MM.1S (cell line): ENCODE measurements around the gene POLR3C.

Source experiments
- DNase-seq: peaks from one replicate; pipeline ENCODE4 v3.0.0-alpha.2; 2015
- H2AFZ ChIP-seq: fragments of 300-600 bp; sonication (generic); 2 replicates; pipeline ENCODE4 v1.6.0; 2016; ENCODE audit warnings: antibody characterized with exemption, low read length
- H3F3A ChIP-seq: fragments of 300-600 bp; sonication (generic); 2 replicates; pipeline ENCODE4 v1.6.1; 2016; ENCODE audit warnings: mild to moderate bottlenecking, antibody characterized with exemption, low read length, moderate library complexity, mixed read lengths; ENCODE audit not compliant: insufficient read depth
- H3K27ac ChIP-seq: fragments of 300-600 bp; sonication (generic); 2 replicates; pipeline ENCODE4 v1.5.1; 2016; ENCODE audit warnings: mild to moderate bottlenecking, low read length
- H3K27me3 ChIP-seq: fragments of 300-600 bp; sonication (generic); replicated peaks from 2 replicates; pipeline ENCODE4 v1.6.0; 2016; ENCODE audit warnings: low read length; ENCODE audit not compliant: insufficient read depth
- H3K36me3 ChIP-seq: fragments of 300-600 bp; sonication (generic); replicated peaks from 2 replicates; pipeline ENCODE4 v1.6.1; 2016; ENCODE audit warnings: mild to moderate bottlenecking, low read length, mixed read lengths; ENCODE audit not compliant: insufficient read depth
- H3K4me1 ChIP-seq: fragments of 300-600 bp; sonication (generic); 2 replicates; pipeline ENCODE4 v1.6.1; 2016; ENCODE audit warnings: low read length, mixed read lengths
- H3K4me2 ChIP-seq: fragments of 300-600 bp; sonication (generic); 2 replicates; pipeline ENCODE4 v1.6.0; 2016; ENCODE audit warnings: low read depth, low read length
- H3K4me3 ChIP-seq: fragments of 300-600 bp; sonication (generic); 2 replicates; pipeline ENCODE4 v1.5.1; 2016; ENCODE audit warnings: low read length, mixed read lengths
- H3K79me2 ChIP-seq: fragments of 300-600 bp; sonication (generic); 2 replicates; pipeline ENCODE4 v1.6.1; 2016; ENCODE audit warnings: mixed run types, low read length, mixed read lengths
- H3K9ac ChIP-seq: fragments of 300-600 bp; sonication (generic); 2 replicates; pipeline ENCODE4 v1.6.1; 2016; ENCODE audit warnings: low read length, mixed read lengths
- H3K9me2 ChIP-seq: fragments of 300-600 bp; sonication (generic); replicated peaks from 2 replicates; pipeline ENCODE4 v1.6.1; 2016; ENCODE audit warnings: mild to moderate bottlenecking, low read length, mixed read lengths; ENCODE audit not compliant: insufficient read depth
- H3K9me3 ChIP-seq: fragments of 300-600 bp; sonication (generic); replicated peaks from 2 replicates; pipeline ENCODE4 v1.6.1; 2016; ENCODE audit warnings: mild to moderate bottlenecking, low read length, mixed read lengths; ENCODE audit not compliant: insufficient read depth
- H4K20me1 ChIP-seq: fragments of 300-600 bp; sonication (generic); 2 replicates; pipeline ENCODE4 v1.6.1; 2016; ENCODE audit warnings: mild to moderate bottlenecking, low read length, moderate library complexity, mixed read lengths; ENCODE audit not compliant: insufficient read depth
- CTCF ChIP-seq: fragments of 300-600 bp; sonication (generic); IDR thresholded peaks from 2 replicates; pipeline ENCODE4 v1.5.1; 2016; ENCODE audit warnings: antibody characterized with exemption, low read length, mixed read lengths
- EZH2 ChIP-seq: fragments of 300-600 bp; sonication (generic); optimal IDR thresholded peaks from 2 replicates; pipeline ENCODE3; 2017; ENCODE audit warnings: low read depth, mild to moderate bottlenecking, antibody characterized with exemption, low read length, mixed read lengths
- EZH2phosphoT487 ChIP-seq: fragments of 300-600 bp; sonication (generic); IDR thresholded peaks from 2 replicates; pipeline ENCODE4 v1.6.1; 2018; ENCODE audit warnings: antibody characterized with exemption, low read length

The POLR3C gene

GRCh38 chr1:145847827-145848226 is 23.8 kb downstream of the POLR3C start:
- Histone ChIP-seq H3K9ac (no peak overlapping the region), H3K79me2 (no peaks in the 10 kb centered on the region), H3K27ac (no peak overlapping the region), H4K20me1 (no peaks in the 10 kb centered on the region), H3K36me3 (no peaks in the 10 kb centered on the region; the same call in 1 of the 2 replicates), H3K9me2 (no peaks in the 10 kb centered on the region), H3K4me1 (peaks cover 14% of the 10 kb centered on the region), H2AFZ (no peak overlapping the region), H3K4me2 (no peak overlapping the region), H3F3A (peaks cover 27% of the 10 kb centered on the region), H3K9me3 (no peaks in the 10 kb centered on the region), H3K4me3 (no peak overlapping the region), H3K27me3 (no peaks in the 10 kb centered on the region)
- no peak for TF ChIP-seq EZH2phosphoT487
- no peak for TF ChIP-seq EZH2
- no peak for TF ChIP-seq CTCF
- DNase-seq = no peak

- DNase-seq = no peak
- Histone ChIP-seq H3K27me3 (no peaks in the 10 kb centered on the region), H3K9ac (no peak overlapping the region), H3K79me2 (no peaks in the 10 kb centered on the region), H4K20me1 (no peaks in the 10 kb centered on the region), H3K36me3 (no peaks in the 10 kb centered on the region; the same call in 1 of the 2 replicates), H3K4me1 (peaks cover 7% of the 10 kb centered on the region), H3K27ac (no peak overlapping the region), H3K9me3 (no peaks in the 10 kb centered on the region), H3K9me2 (no peaks in the 10 kb centered on the region), H3K4me3 (no peak overlapping the region), H3K4me2 (no peak overlapping the region), H3F3A (peaks cover 15% of the 10 kb centered on the region), H2AFZ (no peak overlapping the region)
- TF ChIP-seq CTCF (peak; percentile 59), EZH2 (no peak)
These were observed 25.6 kb downstream of the POLR3C start for GRCh38 chr1:145849356-145850160.

- no peaks in the 10 kb centered on the region for H3K27me3 ChIP-seq
- H3K4me3 ChIP-seq = no peak overlapping the region
- H3F3A ChIP-seq = peaks cover 9% of the 10 kb centered on the region
- no peak for DNase-seq
- no peak overlapping the region for H3K4me2 ChIP-seq
- no peaks in the 10 kb centered on the region for H3K9me2 ChIP-seq
- no peak overlapping the region for H3K9ac ChIP-seq
- TF ChIP-seq EZH2phosphoT487 (no peak), CTCF (peak; percentile 52), EZH2 (no peak)
- H3K27ac ChIP-seq = no peak overlapping the region
- H3K4me1 ChIP-seq = peaks cover 12% of the 10 kb centered on the region
- H2AFZ ChIP-seq = no peak overlapping the region
- no peaks in the 10 kb centered on the region for H4K20me1 ChIP-seq
- no peaks in the 10 kb centered on the region for H3K9me3 ChIP-seq
- no peaks in the 10 kb centered on the region; the same call in 1 of the 2 replicates for H3K36me3 ChIP-seq
- H3K79me2 ChIP-seq = peaks cover 14% of the 10 kb centered on the region
These were observed 31.5 kb downstream of the POLR3C start for GRCh38 chr1:145855426-145855948.
